Right lobe of liver (tissue), 4 donors: ENCODE data around the gene CLSTN3.

Experiments
- POLR2A ChIP-seq: fragments of 450-650 bp; IDR thresholded peaks from one replicate; pipeline ENCODE4 v1.6.1; 2017; ENCODE audit warnings: antibody characterized with exemption, mild to moderate bottlenecking
- TF ChIP-seq, protein P1 (sequence below), 4 donors: fragments of 200-600 bp in 3 of 4; fragments of 450-650 bp in 1 of 4; IDR thresholded peaks; one replicate each; pipeline versions ENCODE4 v1.5.1 to v1.8.0; 2016 to 2022; ENCODE audit warnings: antibody characterized with exemption in 4 of 4, mild to moderate bottlenecking in 2 of 4
- donor health status: DM: no; HTN: no; CAD: no.
- donor health status: DM: no; HTN: no; CAD: no.
- donor health status: DM: no; HTN: yes; CAD: no.

- TF ChIP-seq, protein P1, sequence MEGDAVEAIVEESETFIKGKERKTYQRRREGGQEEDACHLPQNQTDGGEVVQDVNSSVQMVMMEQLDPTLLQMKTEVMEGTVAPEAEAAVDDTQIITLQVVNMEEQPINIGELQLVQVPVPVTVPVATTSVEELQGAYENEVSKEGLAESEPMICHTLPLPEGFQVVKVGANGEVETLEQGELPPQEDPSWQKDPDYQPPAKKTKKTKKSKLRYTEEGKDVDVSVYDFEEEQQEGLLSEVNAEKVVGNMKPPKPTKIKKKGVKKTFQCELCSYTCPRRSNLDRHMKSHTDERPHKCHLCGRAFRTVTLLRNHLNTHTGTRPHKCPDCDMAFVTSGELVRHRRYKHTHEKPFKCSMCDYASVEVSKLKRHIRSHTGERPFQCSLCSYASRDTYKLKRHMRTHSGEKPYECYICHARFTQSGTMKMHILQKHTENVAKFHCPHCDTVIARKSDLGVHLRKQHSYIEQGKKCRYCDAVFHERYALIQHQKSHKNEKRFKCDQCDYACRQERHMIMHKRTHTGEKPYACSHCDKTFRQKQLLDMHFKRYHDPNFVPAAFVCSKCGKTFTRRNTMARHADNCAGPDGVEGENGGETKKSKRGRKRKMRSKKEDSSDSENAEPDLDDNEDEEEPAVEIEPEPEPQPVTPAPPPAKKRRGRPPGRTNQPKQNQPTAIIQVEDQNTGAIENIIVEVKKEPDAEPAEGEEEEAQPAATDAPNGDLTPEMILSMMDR (IDR thresholded peaks at IDR 0.05): no peak
- TF ChIP-seq POLR2A: no peak
Measured at GRCh38 chr12:7189398-7190267, 59.5 kb downstream of the CLSTN3 start, which contains the start of gene PEX5.
